A673 (cell line): ENCODE results near the gene RALA. TPM values are rescaled to one million over a fixed set of nuclear protein-coding genes. Genes with fewer than 3 reads are reported as not detected.
A peak's percentile ranks its signal among the peaks of the same experiment; 100 is the strongest.

Experiments
- BruUV-seq: library from RNA; stranded (reverse); fragments of 400-500 nt; replicated peaks from 2 replicates; lab custom pipeline; 2021; lab: Mats Ljungman, UMichigan
- CTCF ChIA-PET: fragments of 300-600 bp; sonication (Branson Sonifier 250); formaldehyde crosslinking; loops from one replicate; lab custom pipeline; 2022; ENCODE audit warnings: antibody characterized with exemption; lab: Charles Lee
- POLR2A ChIA-PET: fragments of 300-600 bp; sonication (Branson Sonifier 250); formaldehyde crosslinking; loops from one replicate; lab custom pipeline; 2022; ENCODE audit warnings: antibody characterized with exemption; ENCODE audit not compliant: low non-redundant PET; lab: Charles Lee
- DNase-seq: peaks from one replicate; pipeline ENCODE4 v3.0.0-alpha.2; 2015; ENCODE audit warnings: low spot score
- H3K27ac ChIP-seq: fragments of 200-600 bp; sonication (generic); 2 replicates; pipeline ENCODE4 v1.5.1; 2016; ENCODE audit warnings: mixed run types, low read depth, mild to moderate bottlenecking, mixed read lengths, antibody characterized with exemption, low read length; ENCODE audit not compliant: poor library complexity, severe bottlenecking
- H3K27me3 ChIP-seq: fragments of 200-600 bp; sonication (generic); replicated peaks from 2 replicates; pipeline ENCODE4 v1.6.1; 2017; ENCODE audit warnings: mixed run types, low read depth, mild to moderate bottlenecking, mixed read lengths, antibody characterized with exemption, low read length; ENCODE audit not compliant: insufficient read depth, poor library complexity
- H3K36me3 ChIP-seq: fragments of 200-600 bp; sonication (generic); 2 replicates; pipeline ENCODE4 v1.6.1; 2016; ENCODE audit warnings: mixed run types, mild to moderate bottlenecking, mixed read lengths, antibody characterized with exemption, low read length; ENCODE audit not compliant: insufficient read depth, poor library complexity, severe bottlenecking
- H3K4me1 ChIP-seq: fragments of 200-600 bp; sonication (generic); 2 replicates; pipeline ENCODE4 v1.6.1; 2017; ENCODE audit warnings: mixed run types, mild to moderate bottlenecking, mixed read lengths, antibody characterized with exemption, low read length; ENCODE audit not compliant: insufficient read depth, poor library complexity, severe bottlenecking
- H3K4me3 ChIP-seq: fragments of 200-600 bp; sonication (generic); 2 replicates; pipeline ENCODE4 v1.5.1; 2016; ENCODE audit warnings: low read depth, mixed run types, mild to moderate bottlenecking, mixed read lengths, low read length; ENCODE audit not compliant: poor library complexity, severe bottlenecking
- H3K9me3 ChIP-seq: fragments of 200-600 bp; sonication (generic); 2 replicates; pipeline ENCODE4 v1.6.1; 2016; ENCODE audit warnings: mixed run types, low read depth, mild to moderate bottlenecking, mixed read lengths, antibody characterized with exemption, low read length; ENCODE audit not compliant: poor library complexity, severe bottlenecking
- EZH2 ChIP-seq: fragments of 200-600 bp; sonication (generic); IDR thresholded peaks from 2 replicates; pipeline ENCODE4 v1.6.1; 2017; ENCODE audit warnings: borderline replicate concordance, low read depth, mild to moderate bottlenecking, mixed read lengths, antibody characterized with exemption, low read length; ENCODE audit not compliant: poor library complexity, severe bottlenecking
- intact Hi-C: fragments of 100-400 bp; cut with micrococcal nuclease; formaldehyde crosslinking; loops from one replicate; pipeline ENCODE4 v1.10.0; 2022; ENCODE audit not compliant: unreplicated experiment
- total RNA-seq: library from RNA; stranded (reverse); gene quantifications from 2 replicates; pipeline ENCODE4 v1.2.3, GENCODE V29; 2021
- TF ChIP-seq, protein P1 (sequence below): fragments of 300-800, 200-600 bp; sonication (generic); conservative IDR thresholded peaks from 2 replicates; pipeline ENCODE4 v1.5.1; 2017; ENCODE audit warnings: low read depth, mild to moderate bottlenecking, antibody characterized with exemption, low read length, moderate library complexity, mixed read lengths

The RALA gene
- total RNA-seq, 1 experiment from 2014 or later: 33.9 TPM

DNA sequence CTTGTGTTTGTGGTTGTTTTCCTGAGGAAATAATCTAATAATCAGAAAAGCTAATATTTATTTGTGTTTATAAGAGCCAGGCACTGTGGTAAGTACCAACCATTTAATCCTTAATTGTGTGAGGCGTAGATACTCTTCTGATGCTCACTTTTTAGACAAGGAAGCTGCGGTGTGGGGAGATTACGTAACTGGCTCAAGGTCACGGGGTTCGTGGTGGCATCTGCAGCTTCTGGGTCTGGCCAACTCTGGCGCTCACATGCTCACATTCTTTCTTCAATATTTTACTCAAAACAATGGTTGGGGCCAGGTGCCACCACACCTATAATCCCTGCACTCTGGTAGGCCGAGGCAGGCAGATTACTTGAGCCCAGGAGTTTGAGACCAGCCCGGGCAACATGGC lies 77.6 kb downstream of the RALA start:
- H3K27me3 ChIP-seq: no peaks in the 10 kb centered on the region
- H3K36me3 ChIP-seq: peaks cover 10% of the 10 kb centered on the region
- ChIA-PET CTCF (no interaction called here), POLR2A (no interaction called here)
- peaks cover 3% of the 10 kb centered on the region for H3K4me1 ChIP-seq
- H3K4me3 ChIP-seq: no peak overlapping the region
- TF ChIP-seq, protein P1, sequence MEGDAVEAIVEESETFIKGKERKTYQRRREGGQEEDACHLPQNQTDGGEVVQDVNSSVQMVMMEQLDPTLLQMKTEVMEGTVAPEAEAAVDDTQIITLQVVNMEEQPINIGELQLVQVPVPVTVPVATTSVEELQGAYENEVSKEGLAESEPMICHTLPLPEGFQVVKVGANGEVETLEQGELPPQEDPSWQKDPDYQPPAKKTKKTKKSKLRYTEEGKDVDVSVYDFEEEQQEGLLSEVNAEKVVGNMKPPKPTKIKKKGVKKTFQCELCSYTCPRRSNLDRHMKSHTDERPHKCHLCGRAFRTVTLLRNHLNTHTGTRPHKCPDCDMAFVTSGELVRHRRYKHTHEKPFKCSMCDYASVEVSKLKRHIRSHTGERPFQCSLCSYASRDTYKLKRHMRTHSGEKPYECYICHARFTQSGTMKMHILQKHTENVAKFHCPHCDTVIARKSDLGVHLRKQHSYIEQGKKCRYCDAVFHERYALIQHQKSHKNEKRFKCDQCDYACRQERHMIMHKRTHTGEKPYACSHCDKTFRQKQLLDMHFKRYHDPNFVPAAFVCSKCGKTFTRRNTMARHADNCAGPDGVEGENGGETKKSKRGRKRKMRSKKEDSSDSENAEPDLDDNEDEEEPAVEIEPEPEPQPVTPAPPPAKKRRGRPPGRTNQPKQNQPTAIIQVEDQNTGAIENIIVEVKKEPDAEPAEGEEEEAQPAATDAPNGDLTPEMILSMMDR: no peak
- TF ChIP-seq EZH2: no peak
- DNase-seq: no peak
- no peak overlapping the region for H3K27ac ChIP-seq
- no peaks in the 10 kb centered on the region for H3K9me3 ChIP-seq
- intact Hi-C loops: no loop called here
- no TSS peak for BruUV-seq

DNA sequence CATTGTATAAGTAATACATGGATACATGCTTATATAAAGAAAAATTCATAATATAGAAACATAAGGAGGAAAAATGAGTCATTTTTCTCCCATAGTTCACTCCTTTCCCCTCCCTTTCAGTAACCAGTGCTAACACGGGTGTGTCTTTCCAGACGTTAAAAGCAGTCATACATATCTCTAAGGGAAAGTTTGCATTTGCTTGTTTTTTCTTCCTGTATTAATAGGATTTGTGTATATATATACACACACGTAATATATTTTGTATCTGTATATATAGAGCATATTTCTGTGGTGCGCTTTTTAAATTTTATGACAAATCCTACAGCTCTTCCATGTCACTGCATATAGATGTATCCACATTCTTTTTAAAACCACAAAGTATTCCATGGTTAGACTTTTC lies 78.8 kb downstream of the RALA start:
- peaks cover 3% of the 10 kb centered on the region for H3K4me1 ChIP-seq
- no peak overlapping the region for H3K27ac ChIP-seq
- no TSS peak for BruUV-seq
- no peaks in the 10 kb centered on the region for H3K9me3 ChIP-seq
- peaks cover 4% of the 10 kb centered on the region for H3K36me3 ChIP-seq
- no peak overlapping the region for H3K4me3 ChIP-seq
- H3K27me3 ChIP-seq: no peaks in the 10 kb centered on the region
- DNase-seq: no peak
- intact Hi-C loops: no loop called here
- CTCF ChIA-PET: no interaction called here
- POLR2A ChIA-PET: no interaction called here
- TF ChIP-seq, protein P1: no peak
- no peak for TF ChIP-seq EZH2

DNA sequence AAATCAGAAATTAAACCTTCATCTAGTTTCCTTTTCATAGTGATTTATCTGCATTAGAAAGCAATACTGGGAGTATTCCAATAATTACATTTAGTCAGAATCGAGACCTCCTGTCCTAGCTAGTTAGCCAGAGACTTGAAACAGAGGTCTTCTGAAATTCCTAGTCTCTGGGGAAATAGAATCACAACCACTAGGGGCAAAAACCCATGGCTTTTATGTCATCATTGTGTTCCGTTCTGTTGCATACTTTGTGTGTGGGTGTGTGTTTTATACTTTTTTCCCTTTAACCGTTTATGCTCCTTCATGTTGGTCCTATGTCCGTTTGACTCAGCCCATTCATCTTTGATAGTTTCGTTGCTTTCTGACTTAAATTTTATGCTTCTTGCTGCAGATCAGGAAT lies 79.8 kb downstream of the RALA start:
- Histone ChIP-seq H3K9me3 (no peaks in the 10 kb centered on the region), H3K4me3 (no peak overlapping the region), H3K4me1 (peaks cover 3% of the 10 kb centered on the region), H3K27me3 (no peaks in the 10 kb centered on the region), H3K36me3 (peaks cover 4% of the 10 kb centered on the region), H3K27ac (no peak overlapping the region)
- POLR2A ChIA-PET: no interaction called here
- no TSS peak for BruUV-seq
- intact Hi-C loops: no loop called here
- no peak for TF ChIP-seq EZH2
- TF ChIP-seq, protein P1: peak; percentile 42
- peak; percentile 57 for DNase-seq
- CTCF ChIA-PET: no interaction called here
